Astrocyte of the spinal cord (primary cell): ENCODE data around the gene CRELD2.

Experiments used
- DNase-seq: peaks from one replicate; pipeline ENCODE4 v3.0.0; 2011; ENCODE audit warnings: low read depth, low spot score
- H3K4me3 ChIP-seq: 2 replicates; pipeline ENCODE4 v1.5.1; 2011; ENCODE audit warnings: low read depth, mild to moderate bottlenecking, low read length, moderate library complexity
- CTCF ChIP-seq: IDR thresholded peaks from 2 replicates; pipeline ENCODE4 v1.5.1; 2012; ENCODE audit warnings: low read depth, mild to moderate bottlenecking, low read length, inconsistent platforms
- in situ Hi-C: cut with HindIII; loops from 2 replicates; pipeline ENCODE4 v1.10.0; 2017; ENCODE audit warnings: low sequenced_read_pairs

The CRELD2 gene

GRCh38 chr22:49903322-49904039 lies 15.0 kb upstream of the CRELD2 start:
- in situ Hi-C loops, result no loop called here
- DNase-seq, result no peak

GRCh38 chr22:49904040-49904369 lies 14.4 kb upstream of the CRELD2 start:
- no peak for DNase-seq
- TF ChIP-seq CTCF, result no peak
- in situ Hi-C loops, result no loop called here
- H3K4me3 ChIP-seq, result no peak overlapping the region

More at GRCh38 chr22:49903322-49904039, 15.0 kb upstream of the CRELD2 start:
- TF ChIP-seq CTCF, result no peak
- H3K4me3 ChIP-seq, result no peak overlapping the region

- in situ Hi-C loops, result no loop called here
- no peak overlapping the region for H3K4me3 ChIP-seq
- no peak for TF ChIP-seq CTCF
- DNase-seq, result no peak
Measured at GRCh38 chr22:49905465-49905864, 13.0 kb upstream of the CRELD2 start.

GRCh38 chr22:49906071-49906798 lies 12.2 kb upstream of the CRELD2 start:
- no peak for DNase-seq
- no peak for TF ChIP-seq CTCF
- in situ Hi-C loops, result no loop called here
- no peak overlapping the region for H3K4me3 ChIP-seq

- TF ChIP-seq CTCF, result no peak
- no peak overlapping the region for H3K4me3 ChIP-seq
- in situ Hi-C loops, result no loop called here
Measured at GRCh38 chr22:49906799-49907290, 11.6 kb upstream of the CRELD2 start.

GRCh38 chr22:49907807-49908206 lies 10.6 kb upstream of the CRELD2 start:
- no peak for DNase-seq
- in situ Hi-C loops, result no loop called here
- no peak overlapping the region for H3K4me3 ChIP-seq
- no peak for TF ChIP-seq CTCF

More at GRCh38 chr22:49906799-49907290, 11.6 kb upstream of the CRELD2 start:
- no peak for DNase-seq
